ENCODE results near the gene SEC16B. TPM values are rescaled to one million over a fixed set of nuclear protein-coding genes. Genes with fewer than 3 reads are reported as not detected.
"Not testable (repeated sequence)": the region's sequence is repeated elsewhere in the genome, so short reads cannot be mapped to it uniquely, and the experiment has no call there.

Gene SEC16B
- total RNA-seq, 2 experiments from 2014 or later: not detected

GRCh38 chr1:177995369-177995768, 25.5 kb upstream of the SEC16B start:
- BruUV-seq (replicated peaks): no TSS peak
- DNase-seq (ENCODE audit: low spot score): no peak
- CTCF ChIA-PET (ENCODE audit: unreplicated experiment): no interaction called here

GRCh38 chr1:177986281-177986680, 16.4 kb upstream of the SEC16B start:
- H3K4me3 ChIP-seq (ENCODE audit: low read depth, low read length, poor library complexity, severe bottlenecking); BruUV-seq (replicated peaks); H3K27ac ChIP-seq (ENCODE audit: low read depth, low read length, poor library complexity, severe bottlenecking); intact Hi-C loops (cut with micrococcal nuclease; ENCODE audit: unreplicated experiment); H3K79me2 ChIP-seq (ENCODE audit: insufficient read depth, low read depth, low read length); H3K4me2 ChIP-seq (ENCODE audit: low read length); H4K20me1 ChIP-seq (ENCODE audit: insufficient read depth, low read length); H3K9me3 ChIP-seq (ENCODE audit: low read length); H2AFZ ChIP-seq (ENCODE audit: low read length); DNase-seq (ENCODE audit: low spot score); H3K36me3 ChIP-seq (ENCODE audit: insufficient read depth, low read length); H3K9me2 ChIP-seq (ENCODE audit: insufficient read depth, low read length); CTCF ChIA-PET (ENCODE audit: unreplicated experiment); POLR2A ChIA-PET; H3K4me1 ChIP-seq (ENCODE audit: insufficient read depth, low read length, poor library complexity, severe bottlenecking): not testable (repeated sequence)

More at GRCh38 chr1:177995369-177995768, 25.5 kb upstream of the SEC16B start:
- no peak overlapping the region for H3K4me2 ChIP-seq (ENCODE audit: low read length)
- H3K79me2 ChIP-seq (ENCODE audit: insufficient read depth, low read depth, low read length): no peaks in the 10 kb centered on the region
- no peaks in the 10 kb centered on the region for H3K4me1 ChIP-seq (ENCODE audit: insufficient read depth, low read length, poor library complexity, severe bottlenecking)
- no peak overlapping the region for H3K4me3 ChIP-seq (ENCODE audit: low read depth, low read length, poor library complexity, severe bottlenecking)
- no peak overlapping the region for H2AFZ ChIP-seq (ENCODE audit: low read length)
- intact Hi-C loops (cut with micrococcal nuclease; ENCODE audit: unreplicated experiment): no loop called here
- H3K36me3 ChIP-seq (ENCODE audit: insufficient read depth, low read length): no peaks in the 10 kb centered on the region
- POLR2A ChIA-PET: no interaction called here
- TF ChIP-seq CTCF (conservative IDR thresholded peaks at IDR 0.05; ENCODE audit: low read length) (no peak), EZH2phosphoT487 (IDR thresholded peaks at IDR 0.05; ENCODE audit: borderline replicate concordance, low read depth, low read length) (no peak)
- no peaks in the 10 kb centered on the region for H3K9me2 ChIP-seq (ENCODE audit: insufficient read depth, low read length)
- no peaks in the 10 kb centered on the region for H4K20me1 ChIP-seq (ENCODE audit: insufficient read depth, low read length)
- H3K27ac ChIP-seq (ENCODE audit: low read depth, low read length, poor library complexity, severe bottlenecking): no peak overlapping the region
- H3K9me3 ChIP-seq (ENCODE audit: low read length): no peaks in the 10 kb centered on the region

GRCh38 chr1:177984761-177985160, 14.9 kb upstream of the SEC16B start:
- TF ChIP-seq EZH2phosphoT487 (IDR thresholded peaks at IDR 0.05; ENCODE audit: borderline replicate concordance, low read depth, low read length): no peak
- TF ChIP-seq CTCF (conservative IDR thresholded peaks at IDR 0.05; ENCODE audit: low read length): no peak
- DNase-seq (ENCODE audit: low spot score): no peak
- H3K9me3 ChIP-seq (ENCODE audit: low read length): no peaks in the 10 kb centered on the region
- H3K4me3 ChIP-seq (ENCODE audit: low read depth, low read length, poor library complexity, severe bottlenecking): no peak overlapping the region
- POLR2A ChIA-PET: no interaction called here
- CTCF ChIA-PET (ENCODE audit: unreplicated experiment): no interaction called here
- intact Hi-C loops (cut with micrococcal nuclease; ENCODE audit: unreplicated experiment): no loop called here
- H3K4me1 ChIP-seq (ENCODE audit: insufficient read depth, low read length, poor library complexity, severe bottlenecking): no peaks in the 10 kb centered on the region
- no peaks in the 10 kb centered on the region for H4K20me1 ChIP-seq (ENCODE audit: insufficient read depth, low read length)
- H2AFZ ChIP-seq (ENCODE audit: low read length): no peak overlapping the region
- no peaks in the 10 kb centered on the region for H3K79me2 ChIP-seq (ENCODE audit: insufficient read depth, low read depth, low read length)
- BruUV-seq (replicated peaks): no TSS peak
- no peaks in the 10 kb centered on the region for H3K36me3 ChIP-seq (ENCODE audit: insufficient read depth, low read length)
- H3K27ac ChIP-seq (ENCODE audit: low read depth, low read length, poor library complexity, severe bottlenecking): no peak overlapping the region
- H3K9me2 ChIP-seq (ENCODE audit: insufficient read depth, low read length): no peaks in the 10 kb centered on the region
- no peak overlapping the region for H3K4me2 ChIP-seq (ENCODE audit: low read length)

All from OCI-LY7 (cell line).